ENCODE data around the gene JHY. TPM values are rescaled to one million over a fixed set of nuclear protein-coding genes. Genes with fewer than 3 reads are reported as not detected.

Gene JHY
- total RNA-seq, 1 experiment from 2014 or later: 0.79 TPM

DNA sequence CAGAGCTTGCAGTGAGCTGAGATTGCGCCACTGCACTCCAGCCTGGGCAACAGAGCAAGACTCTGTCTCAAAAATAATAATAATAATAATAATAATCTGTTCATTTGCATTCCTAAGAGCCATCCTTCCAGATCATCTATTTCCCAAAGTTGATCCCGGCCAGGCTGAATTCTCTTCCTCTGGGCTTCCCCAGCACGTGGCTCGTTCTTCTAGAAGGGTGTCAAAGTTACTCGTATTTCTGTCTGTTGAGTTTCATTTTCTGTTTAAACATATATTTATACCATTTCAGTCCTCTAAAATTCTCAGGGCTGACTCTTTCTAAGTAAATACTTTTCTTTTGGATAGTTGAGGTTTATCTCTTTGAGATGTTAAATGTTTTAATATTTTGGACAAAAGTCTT lies 4.8 kb upstream of the JHY start:
- Histone ChIP-seq H4K8ac (replicated peaks; ENCODE audit: insufficient read length, low read depth, low read length) (no peak overlapping the region), H2BK12ac (ENCODE audit: insufficient read length, low read depth, low read length) (no peak overlapping the region), H3K18ac (ENCODE audit: insufficient read length, low read depth, low read length) (no peak overlapping the region), H3K9ac (ENCODE audit: extremely low read depth, insufficient read length, low read length) (no peak overlapping the region), H3K79me2 (ENCODE audit: insufficient read depth, low read length) (no peaks in the 10 kb centered on the region), H3K14ac (ENCODE audit: insufficient read depth, low read length) (no peak overlapping the region), H2BK5ac (ENCODE audit: insufficient read length, low read length) (no peak overlapping the region), H3K79me1 (ENCODE audit: insufficient read depth, low read depth, low read length, poor library complexity, severe bottlenecking) (no peaks in the 10 kb centered on the region), H2BK15ac (ENCODE audit: low read depth, low read length) (no peak overlapping the region), H2AK5ac (ENCODE audit: insufficient read length, low read length) (no peak overlapping the region), H2BK20ac (ENCODE audit: low read depth, low read length, poor library complexity, severe bottlenecking) (no peak overlapping the region), H2BK120ac (ENCODE audit: low read depth, low read length, poor library complexity, severe bottlenecking) (no peak overlapping the region), H3K4me1 (ENCODE audit: insufficient read depth, low read length) (peaks cover 5% of the 10 kb centered on the region; the same call in 1 of the 2 replicates), H4K20me1 (ENCODE audit: control insufficient read depth, insufficient read depth, insufficient read length) (no peaks in the 10 kb centered on the region), H4K5ac (ENCODE audit: insufficient read length, low read depth, low read length) (no peak overlapping the region), H3K4ac (ENCODE audit: low read depth, low read length) (no peak overlapping the region), H3K23me2 (ENCODE audit: insufficient read length, low read depth, low read length, poor library complexity, severe bottlenecking) (no peaks in the 10 kb centered on the region), H3K9me3 (ENCODE audit: control insufficient read depth, low read depth, low read length) (no peaks in the 10 kb centered on the region), H3K27me3 (ENCODE audit: insufficient read depth, low read length) (peaks cover 3% of the 10 kb centered on the region; the same call in 1 of the 2 replicates), H3K23ac (ENCODE audit: insufficient read length, low read depth, low read length) (no peak overlapping the region), H3T11ph (ENCODE audit: low read length) (no peak overlapping the region), H2AFZ (ENCODE audit: low read length) (no peak overlapping the region), H3K27ac (ENCODE audit: insufficient read length, low read depth, low read length) (no peak overlapping the region), H4K91ac (ENCODE audit: insufficient read length, low read depth, low read length) (no peak overlapping the region), H3K4me2 (ENCODE audit: insufficient read depth, insufficient read length, low read length) (no peak overlapping the region), H3K56ac (ENCODE audit: insufficient read length, low read depth, low read length) (no peak overlapping the region)
- no peaks in the 10 kb centered on the region for H3K9me3 Mint-ChIP-seq
- H3K36me3 Mint-ChIP-seq (ENCODE audit: insufficient read depth in 1 of 3, low read depth in 3 of 3): no peaks in the 10 kb centered on the region
- H3K27me3 Mint-ChIP-seq (ENCODE audit: low read depth): peaks cover 21% of the 10 kb centered on the region
- DNase-seq: no peak
- H3K27ac Mint-ChIP-seq: no peak overlapping the region
- WGBS (ENCODE audit: extremely low coverage, insufficient read length, low lambda C conversion rate): no CpG with 5 or more reads among the region's 5 CpGs
- H3K4me3 Mint-ChIP-seq: no peak overlapping the region
- H3K4me1 Mint-ChIP-seq: peaks cover 13 to 17% of the 10 kb centered on the region in 2 experiments
- TF ChIP-seq, protein P1, sequence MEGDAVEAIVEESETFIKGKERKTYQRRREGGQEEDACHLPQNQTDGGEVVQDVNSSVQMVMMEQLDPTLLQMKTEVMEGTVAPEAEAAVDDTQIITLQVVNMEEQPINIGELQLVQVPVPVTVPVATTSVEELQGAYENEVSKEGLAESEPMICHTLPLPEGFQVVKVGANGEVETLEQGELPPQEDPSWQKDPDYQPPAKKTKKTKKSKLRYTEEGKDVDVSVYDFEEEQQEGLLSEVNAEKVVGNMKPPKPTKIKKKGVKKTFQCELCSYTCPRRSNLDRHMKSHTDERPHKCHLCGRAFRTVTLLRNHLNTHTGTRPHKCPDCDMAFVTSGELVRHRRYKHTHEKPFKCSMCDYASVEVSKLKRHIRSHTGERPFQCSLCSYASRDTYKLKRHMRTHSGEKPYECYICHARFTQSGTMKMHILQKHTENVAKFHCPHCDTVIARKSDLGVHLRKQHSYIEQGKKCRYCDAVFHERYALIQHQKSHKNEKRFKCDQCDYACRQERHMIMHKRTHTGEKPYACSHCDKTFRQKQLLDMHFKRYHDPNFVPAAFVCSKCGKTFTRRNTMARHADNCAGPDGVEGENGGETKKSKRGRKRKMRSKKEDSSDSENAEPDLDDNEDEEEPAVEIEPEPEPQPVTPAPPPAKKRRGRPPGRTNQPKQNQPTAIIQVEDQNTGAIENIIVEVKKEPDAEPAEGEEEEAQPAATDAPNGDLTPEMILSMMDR (conservative IDR thresholded peaks at IDR 0.05): no peak
